HG03039 (cell line): Measurements from ENCODE around the gene RELL1.
"Not testable (repeated sequence)": the region's sequence is repeated elsewhere in the genome, so short reads cannot be mapped to it uniquely, and the experiment has no call there.

ENCODE experiments used
- ATAC-seq: cut with Tn5 transposase; IDR thresholded peaks from one replicate; pipeline ENCODE4 v1.9.1; 2021; ENCODE audit warnings: mild to moderate bottlenecking, moderate library complexity; ENCODE audit not compliant: unreplicated experiment

The RELL1 gene

DNA sequence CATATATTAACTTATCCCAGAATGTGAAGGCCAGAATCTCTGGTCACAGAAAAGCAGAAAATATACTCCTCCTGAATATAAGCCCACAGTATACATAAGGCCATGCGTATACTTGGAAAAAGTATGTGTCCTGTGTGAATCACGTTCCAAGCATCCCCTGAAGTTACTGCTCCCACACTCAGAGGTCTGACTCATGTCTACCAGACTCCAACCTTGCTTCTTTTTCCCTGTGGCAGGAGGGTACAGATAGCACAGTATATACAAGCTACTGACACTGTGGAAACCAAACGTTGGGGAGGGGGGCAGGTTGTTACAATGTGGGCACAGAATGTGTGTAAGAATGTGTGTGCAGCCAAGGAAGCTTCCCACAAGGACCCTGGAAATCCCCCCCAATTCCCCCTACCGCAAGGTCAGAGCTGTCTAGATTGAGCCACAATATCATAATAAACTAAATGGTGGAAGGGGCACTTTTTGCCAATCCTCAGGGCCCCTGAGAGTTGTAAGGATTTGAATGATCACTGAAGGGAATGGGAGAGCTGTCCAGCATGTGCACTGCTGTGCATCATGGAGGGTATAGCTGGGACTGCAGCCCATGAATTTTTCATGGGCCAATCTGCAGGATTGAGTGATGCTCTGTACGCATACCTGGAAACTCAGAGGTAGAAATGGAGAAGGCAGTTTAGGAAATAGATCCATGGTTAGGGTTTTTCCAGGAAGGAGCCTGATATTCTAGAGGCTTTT, 7.4 kb upstream of the RELL1 start:
- no peak for ATAC-seq

DNA sequence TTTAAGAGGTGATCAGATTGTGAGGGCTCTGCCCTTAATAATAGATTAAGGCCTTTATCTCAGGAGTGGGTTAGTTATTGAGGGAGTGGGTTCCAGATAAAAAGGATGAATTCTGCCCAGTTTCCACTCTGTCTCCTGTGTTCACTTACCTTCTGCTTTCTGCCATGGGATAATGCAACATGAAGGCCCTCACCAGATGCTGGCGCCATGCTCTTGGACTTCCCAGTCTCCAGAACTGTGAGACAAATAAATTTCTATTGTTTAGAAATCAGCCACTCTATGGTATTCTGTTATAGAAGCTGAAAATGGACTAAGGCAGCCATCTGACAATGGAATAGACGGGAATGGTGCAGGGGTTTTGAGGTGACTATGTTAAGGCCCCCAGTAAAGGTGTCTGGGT, 6.9 kb upstream of the RELL1 start:
- no peak for ATAC-seq

DNA sequence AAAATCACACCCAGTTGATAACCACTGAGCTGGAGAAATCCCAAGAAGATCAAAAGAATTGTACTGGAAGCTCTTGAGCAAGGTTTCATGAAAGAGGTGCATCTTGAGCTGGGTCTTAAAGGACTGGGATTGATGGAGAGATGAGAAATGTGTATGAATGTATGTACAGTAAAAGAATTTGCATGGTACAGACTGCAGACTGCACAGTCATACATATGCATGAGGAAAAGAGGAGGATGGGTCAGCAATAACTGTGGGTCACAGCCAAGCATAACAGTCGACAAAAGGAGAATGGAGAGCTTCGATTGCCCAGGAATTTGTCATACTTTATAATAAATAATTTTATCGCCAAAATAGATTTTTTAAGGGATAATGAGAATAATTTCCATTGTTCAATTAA, 4.8 kb upstream of the RELL1 start:
- ATAC-seq: no peak

DNA sequence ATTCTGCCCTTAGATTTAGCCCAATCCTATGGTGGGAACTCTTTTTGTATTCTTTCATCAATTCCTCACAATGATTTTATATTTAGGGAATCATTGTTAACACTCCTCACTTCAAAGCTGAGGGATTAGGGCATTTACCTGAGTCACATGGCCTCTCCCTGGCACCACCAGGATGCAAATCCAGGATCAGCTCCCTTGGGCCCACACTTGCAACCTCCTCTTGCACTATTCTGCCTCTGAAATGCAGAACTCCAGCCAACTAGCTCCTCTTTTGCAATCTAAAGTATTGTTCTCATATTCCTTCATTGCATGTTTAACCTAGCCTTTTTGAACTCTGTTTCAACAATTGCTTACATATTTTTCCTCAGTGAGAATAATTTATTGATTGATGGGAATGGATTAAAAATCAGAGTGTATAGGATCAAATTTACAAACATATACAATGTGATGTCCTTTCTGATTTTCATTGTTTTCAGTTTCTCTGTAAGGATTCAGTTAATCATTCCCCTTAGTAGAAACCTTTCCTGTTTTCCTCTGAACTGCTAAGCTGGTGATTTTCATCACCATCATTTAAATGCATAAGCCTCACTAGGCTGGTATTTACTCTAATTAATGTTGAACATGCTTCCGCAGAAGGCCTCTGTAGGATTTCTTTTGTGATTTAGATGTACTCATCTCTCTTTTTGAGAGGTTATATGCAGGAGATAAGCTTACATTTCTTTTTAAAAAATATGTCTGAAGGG, 3.3 kb upstream of the RELL1 start:
- no peak for ATAC-seq

DNA sequence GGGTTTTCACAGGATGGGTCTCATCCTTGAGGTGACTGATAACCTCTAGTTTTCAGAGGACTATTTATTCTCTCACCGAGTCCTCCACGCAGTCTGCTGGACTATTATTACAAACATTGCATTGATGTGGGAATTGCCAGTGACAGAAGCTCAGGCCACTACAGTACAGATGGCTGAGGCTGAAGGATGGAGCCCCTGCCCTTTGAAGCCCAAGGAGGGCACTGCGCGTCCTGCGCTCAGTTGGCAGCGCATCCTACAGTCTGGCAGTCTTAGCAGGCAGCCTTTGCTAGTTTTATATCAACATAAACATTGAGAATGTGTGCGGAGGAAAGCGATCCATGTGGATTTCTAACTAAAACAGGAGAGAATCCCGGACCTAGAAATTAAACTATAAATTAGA, 1.5 kb upstream of the RELL1 start:
- no peak for ATAC-seq

DNA sequence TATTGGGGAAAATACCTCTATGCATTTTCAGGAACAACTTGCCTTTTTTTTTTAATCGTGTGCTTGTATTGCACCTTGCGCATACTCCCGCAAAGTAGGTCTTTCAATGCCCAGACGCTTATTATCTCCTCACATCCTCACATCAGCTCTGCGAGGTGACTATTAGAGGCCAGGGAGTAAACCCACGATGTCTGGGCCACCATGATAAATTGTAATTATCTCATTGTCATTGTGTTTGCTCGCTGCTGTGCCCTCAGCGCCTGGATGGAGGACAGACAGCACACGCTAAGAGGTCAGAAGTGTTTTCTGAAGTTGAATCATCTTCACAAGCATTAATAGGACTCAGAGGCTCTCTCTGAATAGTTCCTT, 1.0 kb upstream of the RELL1 start:
- no peak for ATAC-seq

DNA sequence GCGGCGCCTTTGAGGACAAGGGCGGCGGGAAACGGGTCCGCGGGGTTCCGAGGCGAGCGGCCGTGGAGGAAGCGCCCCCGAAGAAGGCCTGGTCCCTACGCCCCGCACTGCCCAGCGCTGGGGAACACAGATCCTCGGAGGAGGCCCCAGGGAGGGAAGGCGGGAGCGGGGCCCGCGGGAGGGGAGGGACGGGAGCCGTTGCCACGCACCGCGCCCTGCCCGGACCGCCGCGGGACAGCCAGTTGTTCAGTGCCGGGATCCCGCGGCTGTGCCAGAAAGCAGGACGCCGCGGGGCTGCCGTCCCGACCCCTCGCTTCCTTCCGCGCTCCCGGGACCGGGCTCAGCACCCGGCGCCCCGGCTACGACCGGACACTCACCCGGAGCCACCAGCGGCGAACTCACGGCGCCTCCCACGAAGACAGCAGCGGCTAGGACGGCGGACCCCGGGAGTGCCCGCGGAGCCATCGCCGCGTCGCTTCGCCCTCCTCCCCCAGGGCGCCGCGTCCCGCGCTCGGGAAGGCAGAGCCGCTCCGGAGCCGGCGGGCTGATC, 278 bp downstream of the RELL1 start:
- ATAC-seq: peak; percentile 10

DNA sequence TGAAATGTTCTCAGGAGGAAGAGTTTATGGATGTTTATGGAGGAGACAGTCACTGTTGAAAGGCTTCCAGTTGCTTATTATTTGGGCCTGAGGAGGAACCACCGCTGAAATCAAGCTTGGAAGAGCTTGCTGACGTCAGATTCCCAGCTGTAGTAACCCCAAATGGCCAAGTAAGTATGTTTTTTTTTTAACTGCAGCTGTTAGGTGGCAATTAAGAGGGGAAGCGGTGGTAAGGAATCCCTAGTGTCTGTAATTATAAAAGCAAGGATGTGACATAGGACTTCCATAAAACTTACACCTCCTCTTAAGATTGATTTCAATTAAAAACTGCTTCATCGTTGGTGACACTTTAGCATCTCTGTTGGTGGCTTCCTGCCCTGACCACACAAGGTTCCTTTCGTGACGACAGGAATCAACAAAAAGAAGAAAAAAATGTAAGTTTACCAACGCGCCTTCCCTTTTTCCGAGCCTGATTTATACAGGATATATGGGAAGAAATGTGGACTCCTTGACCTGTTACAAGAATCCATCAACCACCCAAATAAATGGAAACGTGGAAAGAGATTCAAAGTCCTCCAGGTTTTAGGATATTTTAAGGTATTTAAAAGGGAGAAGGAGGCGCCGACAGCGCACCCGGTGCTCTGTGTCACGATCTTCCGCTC, 884 bp downstream of the RELL1 start:
- ATAC-seq: no peak

DNA sequence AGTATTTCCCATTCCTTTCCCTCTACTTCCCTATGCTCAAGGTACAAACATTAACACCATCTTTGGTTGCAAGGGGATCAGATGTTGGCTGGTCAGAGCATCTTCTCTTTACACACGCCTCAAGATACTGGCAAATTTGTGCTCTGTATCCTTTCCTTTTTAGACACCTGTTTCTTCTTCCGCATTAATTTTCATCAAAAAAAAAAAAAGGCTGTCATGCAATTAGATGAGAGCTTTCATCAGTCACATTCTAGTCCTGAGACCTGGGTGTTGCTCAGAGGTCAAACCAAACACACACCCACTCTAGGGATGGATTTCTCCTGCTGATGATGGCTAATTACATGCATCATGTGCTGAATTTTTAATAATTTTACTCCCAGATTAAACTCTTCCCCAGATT, 2.0 kb downstream of the RELL1 start:
- ATAC-seq: no peak

DNA sequence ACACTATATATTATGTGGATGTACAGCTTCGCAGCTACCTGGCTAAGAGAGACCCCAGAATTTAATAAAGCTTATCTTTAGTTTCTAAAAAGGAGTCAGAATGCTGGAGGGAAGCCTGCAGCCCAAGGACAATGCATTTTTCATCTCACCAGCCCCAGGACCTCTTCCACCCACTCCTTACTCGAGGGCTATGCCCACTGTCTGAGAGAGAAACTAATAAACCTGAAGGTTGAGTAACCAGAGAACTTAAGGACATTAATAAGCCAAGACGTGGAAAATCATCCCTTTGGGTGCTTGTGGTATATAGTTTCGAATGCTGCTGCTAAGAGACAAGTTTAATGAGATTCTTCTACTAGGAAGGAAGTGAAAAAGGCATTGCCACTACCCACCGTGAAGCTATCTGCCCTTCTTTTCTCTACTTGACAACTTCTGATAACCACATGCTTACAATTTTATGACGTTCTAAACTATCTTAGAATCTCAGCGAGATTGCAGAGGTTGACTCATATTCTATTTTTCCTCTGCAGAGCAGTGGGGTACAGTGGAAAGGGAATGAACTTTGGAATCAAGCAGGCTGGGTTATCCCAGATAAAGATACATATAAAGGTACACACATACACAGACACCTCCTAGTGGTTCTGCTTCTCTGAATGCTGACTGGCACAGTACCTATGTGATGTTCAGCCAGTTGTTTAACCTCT, 3.3 kb downstream of the RELL1 start:
- ATAC-seq: peak; percentile 16

DNA sequence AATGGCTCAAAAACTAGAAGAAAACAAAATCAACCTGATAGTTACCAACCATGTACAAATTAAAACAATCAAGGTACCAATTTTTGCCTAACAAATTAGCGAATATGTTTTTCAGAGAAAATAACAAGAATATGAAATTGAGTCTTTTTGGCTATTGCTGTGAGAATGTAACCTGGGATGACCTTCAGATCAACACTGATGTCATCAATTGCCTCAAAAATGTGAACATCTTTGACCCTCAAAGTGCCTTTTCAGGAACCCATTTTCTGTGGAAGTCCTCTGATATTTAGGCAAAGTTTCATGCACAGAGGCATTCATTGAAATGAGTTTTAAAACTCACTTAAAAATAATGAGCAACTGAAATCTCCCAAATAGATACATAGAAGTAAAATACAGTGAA, 6.1 kb downstream of the RELL1 start:
- ATAC-seq: no peak

DNA sequence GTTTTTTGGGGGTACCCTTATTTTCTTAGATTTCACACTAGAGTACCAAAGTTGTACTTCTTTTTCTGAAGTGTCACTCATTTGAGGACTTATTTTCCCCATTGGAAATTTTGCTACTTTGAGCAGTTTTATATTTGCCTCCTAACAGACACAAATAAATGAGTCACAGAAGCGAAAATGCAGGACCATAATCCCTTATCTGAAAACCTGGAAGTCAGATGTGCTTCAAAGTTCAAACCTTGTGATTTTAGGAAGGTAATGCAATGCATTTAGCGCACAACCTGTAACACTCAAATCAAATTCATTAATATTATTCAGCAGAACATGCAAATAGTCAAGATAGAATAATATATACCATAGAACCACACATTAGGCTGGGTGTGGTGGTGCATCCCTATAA, 6.9 kb downstream of the RELL1 start:
- ATAC-seq: no peak

DNA sequence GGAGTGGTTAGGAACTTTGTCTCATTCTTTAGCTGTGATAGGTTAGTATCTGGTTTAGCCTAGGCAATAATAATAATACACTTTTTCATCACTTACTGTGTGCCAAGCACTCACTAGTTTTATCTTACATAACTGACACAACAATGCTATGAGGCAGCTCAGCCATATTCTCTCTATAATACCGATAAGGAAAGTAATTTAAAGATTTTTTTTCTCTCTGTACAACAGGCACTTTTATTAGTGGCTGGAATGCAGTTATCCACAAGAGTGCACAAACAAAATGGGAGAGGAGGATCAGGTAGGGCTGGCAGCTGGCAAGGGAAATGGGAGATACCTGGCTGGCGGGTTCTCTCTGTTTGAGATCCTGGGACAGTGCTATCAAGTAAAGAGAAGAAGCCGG, 7.6 kb downstream of the RELL1 start:
- no peak for ATAC-seq

DNA sequence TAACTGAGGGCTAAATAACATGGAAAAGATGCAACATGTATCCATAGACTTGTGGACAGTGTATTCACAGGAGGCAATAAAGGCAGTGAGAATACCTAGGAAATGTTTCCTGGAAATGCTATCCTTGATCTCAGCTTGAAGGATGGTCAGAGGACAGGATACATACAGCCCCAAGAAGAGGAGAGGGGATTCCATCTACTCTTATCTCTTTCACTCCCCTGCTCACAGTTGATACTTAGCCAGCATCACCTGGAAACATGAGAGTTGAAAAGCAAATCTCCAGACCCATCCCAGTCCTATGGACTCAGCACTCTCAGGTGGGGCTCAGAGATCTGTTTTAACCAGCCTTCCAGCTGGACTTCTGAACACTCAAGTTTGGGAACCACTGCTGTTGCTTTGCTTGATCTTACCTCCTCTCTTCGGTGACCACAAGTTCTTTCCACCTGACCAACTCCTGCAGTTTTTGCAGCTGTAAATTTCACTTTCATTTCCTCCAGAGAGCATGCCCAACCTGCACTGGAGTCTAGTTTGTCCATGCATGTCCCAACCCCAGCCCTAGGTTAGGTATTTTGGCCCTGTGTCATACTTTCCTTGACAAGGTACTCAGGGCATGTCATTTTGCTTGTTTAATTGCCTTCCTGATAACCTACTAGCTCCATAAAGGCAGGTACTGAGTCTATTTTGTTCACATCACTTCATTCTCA, 10.4 kb downstream of the RELL1 start:
- peak; percentile 94 for ATAC-seq

DNA sequence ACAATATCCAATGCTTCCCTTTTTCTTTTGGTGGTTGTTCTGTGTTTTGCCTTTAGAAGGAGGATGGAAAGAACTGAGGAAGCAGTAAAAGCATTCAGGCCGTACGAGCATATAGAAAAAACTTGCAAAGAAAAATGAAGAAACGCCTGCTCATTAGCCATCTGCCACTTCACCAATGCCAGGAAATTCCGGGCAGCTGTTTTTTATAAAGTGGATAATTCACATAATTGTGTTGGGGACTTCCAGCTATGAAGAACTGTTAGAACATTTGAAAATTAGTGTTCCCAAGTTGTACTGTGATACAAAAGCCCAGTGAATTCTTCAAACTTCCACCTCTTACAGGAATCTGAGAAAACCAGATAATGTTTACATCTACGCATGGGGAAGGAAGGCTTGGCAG, 11.7 kb downstream of the RELL1 start:
- no peak for ATAC-seq

DNA sequence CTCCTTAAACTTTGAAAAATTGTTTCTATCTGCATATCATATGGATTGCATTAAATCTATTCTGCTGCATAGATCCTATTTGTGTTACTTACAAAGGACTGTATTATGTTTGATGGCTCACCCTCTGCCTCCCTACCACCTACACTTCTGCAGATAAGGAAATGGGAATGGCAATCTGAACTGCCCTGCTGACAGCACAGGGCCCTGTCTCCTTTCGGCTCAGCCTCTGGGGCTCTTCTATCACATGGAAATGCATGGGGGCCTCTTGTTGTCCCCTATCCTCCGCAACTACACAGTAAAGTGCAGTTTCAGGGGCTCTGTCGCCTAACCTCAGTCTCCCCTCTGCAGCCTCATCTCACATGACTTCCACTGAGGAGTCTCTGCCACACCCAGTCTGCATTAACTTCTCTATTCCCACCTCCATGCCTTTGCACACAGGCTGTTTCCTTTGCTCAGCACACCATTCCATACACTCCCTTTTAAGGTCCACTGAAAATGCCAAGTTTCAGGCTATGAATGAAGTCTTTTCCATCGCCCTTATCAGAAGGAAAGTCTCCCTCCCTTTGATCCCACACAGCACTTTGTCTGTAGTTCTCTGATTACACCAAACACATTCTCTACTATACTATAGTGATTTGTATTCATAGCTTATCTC, 12.5 kb downstream of the RELL1 start:
- ATAC-seq: no peak

DNA sequence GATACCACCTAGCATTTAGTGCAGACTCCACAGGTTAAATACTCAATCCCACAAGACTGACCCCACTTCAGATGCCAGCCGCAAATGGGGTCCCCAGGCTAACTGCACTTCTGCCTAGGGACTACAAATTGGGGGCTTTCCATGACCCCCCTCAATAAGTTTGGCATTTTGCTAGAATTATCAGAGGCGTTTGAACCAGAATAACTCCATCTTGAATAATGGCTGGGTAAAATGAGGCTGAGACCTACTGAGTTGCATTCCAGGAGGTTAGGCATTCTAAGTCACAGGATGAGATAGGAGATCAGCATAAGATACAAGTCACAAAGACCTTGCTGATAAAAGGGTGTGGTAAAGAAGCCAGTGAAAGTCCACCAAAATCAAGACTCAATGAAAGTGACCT, 15.1 kb downstream of the RELL1 start:
- ATAC-seq: no peak

DNA sequence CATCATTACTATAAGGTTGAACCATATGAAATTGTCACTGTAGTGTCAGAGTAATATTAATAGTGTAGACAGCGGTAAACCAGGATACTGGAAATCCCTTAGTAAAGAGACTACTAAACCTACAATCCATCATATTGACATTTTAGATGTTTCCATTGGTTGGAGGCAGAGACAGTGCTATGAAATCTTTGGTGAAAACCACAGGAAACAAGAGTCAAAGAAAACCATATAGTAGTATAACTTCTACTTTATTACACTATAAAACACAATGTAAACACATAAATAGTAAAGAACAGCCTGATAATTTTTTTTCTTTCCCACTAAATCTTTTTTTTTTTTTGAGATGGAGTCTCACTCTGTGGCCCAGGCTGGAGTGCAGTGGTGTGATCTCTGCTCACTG, 15.9 kb downstream of the RELL1 start:
- ATAC-seq: no peak

DNA sequence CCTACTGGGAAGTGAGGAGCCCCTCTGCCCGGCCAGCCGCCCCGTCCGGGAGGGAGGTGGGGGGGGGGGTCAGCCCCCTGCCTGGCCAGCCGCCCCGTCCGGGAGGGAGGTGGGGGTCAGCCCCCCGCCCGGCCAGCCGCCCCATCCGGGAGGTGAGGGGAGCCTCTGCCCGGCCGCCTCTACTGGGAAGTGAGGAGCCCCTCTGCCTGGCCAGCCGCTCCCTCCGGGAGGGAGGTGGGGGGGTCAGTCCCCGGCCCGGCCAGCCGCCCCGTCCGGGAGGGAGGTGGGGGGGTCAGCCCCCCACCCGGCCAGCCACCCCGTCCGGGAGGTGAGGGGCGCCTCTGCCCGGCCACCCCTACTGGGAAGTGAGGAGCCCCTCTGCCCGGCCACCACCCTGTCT, 17.1 kb downstream of the RELL1 start:
- not testable (repeated sequence) for ATAC-seq
